HEK293 (cell line): ENCODE results near the gene NEB.

Experiments used
- CTCF ChIA-PET: fragments of 350-600 bp; formaldehyde crosslinking; extraction: SDS; loops from one replicate; lab custom pipeline; 2021; ENCODE audit warnings: antibody characterized with exemption; lab: Yijun Ruan, JAX
- POLR2A ChIA-PET: fragments of 300-600 bp; formaldehyde crosslinking; extraction: SDS; loops from one replicate; lab custom pipeline; 2020; ENCODE audit warnings: antibody characterized with exemption, inconsistent platforms; lab: Yijun Ruan, JAX
- H3K27ac ChIP-seq: fragments of 200-500 bp; sonication (Bioruptor generic); 2 replicates; pipeline ENCODE4 v1.5.1; 2014; ENCODE audit warnings: low read depth, low read length, control low read depth, inconsistent platforms; ENCODE audit errors: extremely low read depth
- H3K36me3 ChIP-seq, 2 experiments: fragments of 200-500 bp in 1 of 2; sonication (Bioruptor generic) in 1 of 2; 1 replicate in 1 of 2; 2 replicates in 1 of 2; pipeline ENCODE4 v1.5.1; 2014 to 2017; ENCODE audit warnings: inconsistent platforms in 2 of 2, low read length in 2 of 2; ENCODE audit not compliant: control insufficient read depth in 2 of 2, insufficient read depth in 1 of 2
- H3K4me1 ChIP-seq: fragments of 200-500 bp; sonication (Bioruptor generic); 2 replicates; pipeline ENCODE4 v1.5.1; 2014; ENCODE audit warnings: mild to moderate bottlenecking, low read length, inconsistent platforms; ENCODE audit not compliant: control insufficient read depth, insufficient read depth
- H3K4me3 ChIP-seq: 2 replicates; pipeline ENCODE4 v1.5.1; 2011; ENCODE audit warnings: low read depth, mild to moderate bottlenecking, control low read depth, low read length, moderate library complexity
- H3K9me3 ChIP-seq: fragments of 200-500 bp; sonication (Bioruptor generic); 2 replicates; pipeline ENCODE4 v1.5.1; 2014; ENCODE audit warnings: low read depth, low read length, inconsistent platforms; ENCODE audit not compliant: control insufficient read depth, insufficient read depth
- BCL11B ChIP-seq: fragments of 450-650 bp; formaldehyde crosslinking; IDR thresholded peaks from 2 replicates; pipeline ENCODE4 v1.5.1; 2016; ENCODE audit warnings: low read depth, missing biosample characterization, missing genetic modification characterization
- GLI2 ChIP-seq: fragments of 450-650 bp; formaldehyde crosslinking; IDR thresholded peaks from 2 replicates; pipeline ENCODE4; 2017; ENCODE audit warnings: missing biosample characterization, missing genetic modification characterization, low read depth, borderline replicate concordance
- GLI4 ChIP-seq: fragments of 450-650 bp; formaldehyde crosslinking; IDR thresholded peaks from 2 replicates; pipeline ENCODE4 v1.5.1; 2016; ENCODE audit warnings: missing biosample characterization, missing genetic modification characterization
- GLIS1 ChIP-seq: fragments of 450-650 bp; formaldehyde crosslinking; IDR thresholded peaks from 2 replicates; pipeline ENCODE4 v1.5.1; 2016; ENCODE audit warnings: missing biosample characterization, missing genetic modification characterization
- MZF1 ChIP-seq: fragments of 450-650 bp; formaldehyde crosslinking; IDR thresholded peaks from 2 replicates; pipeline ENCODE4 v1.5.1; 2017; ENCODE audit warnings: missing biosample characterization, missing genetic modification characterization, borderline replicate concordance
- SCRT2 ChIP-seq: fragments of 450-650 bp; formaldehyde crosslinking; IDR thresholded peaks from 2 replicates; pipeline ENCODE4 v1.5.1; 2016; ENCODE audit warnings: missing biosample characterization, missing genetic modification characterization
- ZNF114 ChIP-seq: fragments of 450-650 bp; formaldehyde crosslinking; IDR thresholded peaks from 2 replicates; pipeline ENCODE4 v1.5.0; 2017; ENCODE audit warnings: missing biosample characterization, missing genetic modification characterization
- ZNF184 ChIP-seq: fragments of 450-650 bp; IDR thresholded peaks from 2 replicates; pipeline ENCODE4 v1.5.1; 2018; ENCODE audit warnings: missing biosample characterization, mild to moderate bottlenecking, missing genetic modification characterization
- ZNF239 ChIP-seq: fragments of 450-650 bp; formaldehyde crosslinking; IDR thresholded peaks from 2 replicates; pipeline ENCODE4 v1.5.1; 2016; ENCODE audit warnings: missing biosample characterization, missing genetic modification characterization
- ZNF26 ChIP-seq: fragments of 450-650 bp; formaldehyde crosslinking; IDR thresholded peaks from 2 replicates; pipeline ENCODE4 v1.5.1; 2016; ENCODE audit warnings: missing biosample characterization, missing genetic modification characterization
- ZNF335 ChIP-seq: fragments of 450-650 bp; formaldehyde crosslinking; conservative IDR thresholded peaks from 2 replicates; pipeline ENCODE4 v1.5.1; 2016; ENCODE audit warnings: missing biosample characterization, missing genetic modification characterization
- ZNF513 ChIP-seq: fragments of 450-650 bp; IDR thresholded peaks from 2 replicates; pipeline ENCODE4 v1.5.1; 2018; ENCODE audit warnings: missing biosample characterization, missing genetic modification characterization
- ZNF670 ChIP-seq: fragments of 450-650 bp; formaldehyde crosslinking; IDR thresholded peaks from 2 replicates; pipeline ENCODE4 v1.5.1; 2016; ENCODE audit warnings: missing biosample characterization, missing genetic modification characterization, low read depth
- ZNF76 ChIP-seq: fragments of 450-650 bp; formaldehyde crosslinking; IDR thresholded peaks from 2 replicates; pipeline ENCODE4; 2016; ENCODE audit warnings: low read depth, missing biosample characterization, missing genetic modification characterization, borderline replicate concordance
- ZNF776 ChIP-seq: fragments of 450-650 bp; formaldehyde crosslinking; IDR thresholded peaks from 2 replicates; pipeline ENCODE4 v1.5.0; 2017; ENCODE audit warnings: missing biosample characterization, missing genetic modification characterization, borderline replicate concordance
- ZNF791 ChIP-seq: fragments of 450-650 bp; formaldehyde crosslinking; IDR thresholded peaks from 2 replicates; pipeline ENCODE4 v1.5.1; 2016; ENCODE audit warnings: missing biosample characterization, missing genetic modification characterization
- ZNF830 ChIP-seq: fragments of 450-650 bp; IDR thresholded peaks from 2 replicates; pipeline ENCODE4 v1.5.0; 2018; ENCODE audit warnings: missing biosample characterization, missing genetic modification characterization, low read depth, mild to moderate bottlenecking, moderate library complexity
- ZSCAN23 ChIP-seq: fragments of 450-650 bp; formaldehyde crosslinking; IDR thresholded peaks from 2 replicates; pipeline ENCODE4 v1.5.1; 2016; ENCODE audit warnings: missing biosample characterization, missing genetic modification characterization
- ZXDB ChIP-seq: fragments of 450-650 bp; formaldehyde crosslinking; IDR thresholded peaks from 2 replicates; pipeline ENCODE4 v1.5.1; 2016; ENCODE audit warnings: missing biosample characterization, missing genetic modification characterization
- TF ChIP-seq, protein P1 (sequence below): fragments of 450-650 bp; formaldehyde crosslinking; IDR thresholded peaks from 2 replicates; pipeline ENCODE4 v1.5.1; 2016; ENCODE audit warnings: missing biosample characterization, missing genetic modification characterization, low read depth

NEB gene

DNA sequence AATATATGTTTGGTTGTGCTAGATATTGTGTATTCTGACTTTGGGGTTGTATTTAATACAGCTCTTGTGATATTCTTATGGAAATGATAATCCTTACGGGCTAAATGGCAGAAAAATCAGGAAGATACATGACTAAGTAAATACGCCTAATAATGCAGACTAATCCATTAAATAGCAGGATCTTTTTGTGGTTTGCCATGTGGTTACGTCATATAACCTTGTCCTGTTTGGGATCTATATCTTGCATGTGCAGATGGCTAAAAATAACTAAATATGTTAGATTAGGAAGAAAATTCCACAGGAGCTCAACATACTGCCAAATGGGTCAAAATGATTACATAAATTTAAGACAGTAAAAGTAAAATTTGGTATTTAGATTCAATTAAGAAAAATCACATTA lies 83.0 kb downstream of the NEB start:
- CTCF ChIA-PET, result interaction anchor here (1.5 kb wide), 1 partner anchor 374 kb away, joined by 4 read pairs; no protein-coding TSS in a partner anchor
- no peaks in the 10 kb centered on the region for H3K9me3 ChIP-seq
- no peaks in the 10 kb centered on the region for H3K4me1 ChIP-seq
- no peak overlapping the region for H3K4me3 ChIP-seq
- no peak overlapping the region for H3K27ac ChIP-seq
- H3K36me3 ChIP-seq, result no peaks in the 10 kb centered on the region
- POLR2A ChIA-PET, result no interaction called here
- TF ChIP-seq GLIS1 (tag by site-specific recombination) (no peak), ZSCAN23 (tag by site-specific recombination) (no peak), ZNF513 (tag by site-specific recombination) (no peak), ZNF791 (tag by site-specific recombination) (no peak), ZNF335 (tag by site-specific recombination) (no peak), ZNF114 (no peak), ZXDB (no peak), ZNF239 (no peak), ZNF26 (tag by site-specific recombination) (no peak), ZNF76 (no peak)
- TF ChIP-seq, all 188 proteins: peak for 0

DNA sequence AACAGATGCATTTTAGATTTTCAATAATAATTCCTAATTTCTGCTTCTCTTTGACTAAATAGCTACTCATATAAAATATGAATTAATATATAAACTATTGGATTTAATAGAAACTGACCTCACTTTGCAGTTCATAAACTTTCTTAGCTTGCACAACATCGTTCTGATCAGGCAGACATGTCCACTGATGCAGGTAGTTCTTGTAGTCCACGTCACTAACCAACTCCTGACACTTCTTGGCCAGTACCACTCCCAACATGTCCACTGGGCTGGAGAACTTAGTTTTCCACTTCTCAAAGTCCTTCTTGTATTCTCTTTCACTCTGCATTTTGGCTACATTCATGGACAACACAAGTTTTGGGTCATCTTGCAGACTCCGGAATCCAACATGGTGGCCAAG lies 83.8 kb downstream of the NEB start:
- H3K27ac ChIP-seq, result no peak overlapping the region
- H3K9me3 ChIP-seq, result no peaks in the 10 kb centered on the region
- no peak overlapping the region for H3K4me3 ChIP-seq
- TF ChIP-seq ZNF830 (tag by site-specific recombination) (no peak), MZF1 (tag by site-specific recombination) (no peak), BCL11B (tag by site-specific recombination) (no peak), GLI2 (tag by site-specific recombination) (no peak)
- H3K36me3 ChIP-seq, result no peaks in the 10 kb centered on the region
- CTCF ChIA-PET, result interaction anchor here (1.5 kb wide), 1 partner anchor 375 kb away, joined by 4 read pairs; no protein-coding TSS in a partner anchor
- no peaks in the 10 kb centered on the region for H3K4me1 ChIP-seq
- POLR2A ChIA-PET, result no interaction called here

- TF ChIP-seq ZNF184 (tag by site-specific recombination) (no peak), ZNF776 (tag by site-specific recombination) (no peak), SCRT2 (tag by site-specific recombination) (no peak), ZNF670 (tag by site-specific recombination) (no peak), GLI4 (tag by site-specific recombination) (no peak)
- TF ChIP-seq, protein P1, sequence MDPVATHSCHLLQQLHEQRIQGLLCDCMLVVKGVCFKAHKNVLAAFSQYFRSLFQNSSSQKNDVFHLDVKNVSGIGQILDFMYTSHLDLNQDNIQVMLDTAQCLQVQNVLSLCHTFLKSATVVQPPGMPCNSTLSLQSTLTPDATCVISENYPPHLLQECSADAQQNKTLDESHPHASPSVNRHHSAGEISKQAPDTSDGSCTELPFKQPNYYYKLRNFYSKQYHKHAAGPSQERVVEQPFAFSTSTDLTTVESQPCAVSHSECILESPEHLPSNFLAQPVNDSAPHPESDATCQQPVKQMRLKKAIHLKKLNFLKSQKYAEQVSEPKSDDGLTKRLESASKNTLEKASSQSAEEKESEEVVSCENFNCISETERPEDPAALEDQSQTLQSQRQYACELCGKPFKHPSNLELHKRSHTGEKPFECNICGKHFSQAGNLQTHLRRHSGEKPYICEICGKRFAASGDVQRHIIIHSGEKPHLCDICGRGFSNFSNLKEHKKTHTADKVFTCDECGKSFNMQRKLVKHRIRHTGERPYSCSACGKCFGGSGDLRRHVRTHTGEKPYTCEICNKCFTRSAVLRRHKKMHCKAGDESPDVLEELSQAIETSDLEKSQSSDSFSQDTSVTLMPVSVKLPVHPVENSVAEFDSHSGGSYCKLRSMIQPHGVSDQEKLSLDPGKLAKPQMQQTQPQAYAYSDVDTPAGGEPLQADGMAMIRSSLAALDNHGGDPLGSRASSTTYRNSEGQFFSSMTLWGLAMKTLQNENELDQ (tag by site-specific recombination), result no peak
- H3K4me3 ChIP-seq, result no peak overlapping the region
- POLR2A ChIA-PET, result no interaction called here
- H3K27ac ChIP-seq, result no peak overlapping the region
- no peaks in the 10 kb centered on the region for H3K9me3 ChIP-seq
- no peaks in the 10 kb centered on the region for H3K36me3 ChIP-seq
- no peaks in the 10 kb centered on the region for H3K4me1 ChIP-seq
- CTCF ChIA-PET, result interaction anchor here (0.8 to 1.4 kb wide), 2 partner anchors 12 to 349 kb away, joined by 3 to 4 read pairs; no protein-coding TSS in a partner anchor
Measured at GRCh38 chr2:151649966-151650365, 84.3 kb downstream of the NEB start.
